Testis (tissue), 3 donors: ENCODE measurements around the gene PCDHB1. TPM values are rescaled to one million over a fixed set of nuclear protein-coding genes. Genes with fewer than 3 reads are reported as not detected.

ENCODE experiments used
- DNase-seq: peaks from one replicate; pipeline ENCODE4 v3.0.0-alpha.2; 2019
- H3K27ac ChIP-seq, 2 donors: fragments of 200-600 bp; sonication (generic); one replicate each; pipeline ENCODE4 v1.5.1; 2019
- H3K27me3 ChIP-seq: fragments of 200-600 bp; sonication (generic); one replicate; pipeline ENCODE4 v1.5.1; 2019
- H3K36me3 ChIP-seq: fragments of 200-600 bp; sonication (generic); one replicate; pipeline ENCODE4 v1.5.1; 2017; ENCODE audit warnings: low read depth; ENCODE audit errors: missing control alignments
- H3K4me1 ChIP-seq: fragments of 200-600 bp; sonication (generic); one replicate; pipeline ENCODE4 v1.5.1; 2019
- H3K4me3 ChIP-seq, 2 donors: fragments of 200-600 bp; sonication (generic); one replicate each; pipeline ENCODE4 v1.5.1; 2017 to 2019
- H3K9me3 ChIP-seq: fragments of 200-600 bp; sonication (generic); one replicate; pipeline ENCODE4 v1.5.1; 2017
- CTCF ChIP-seq, 3 experiments: fragments of 450-650 bp in 2 of 3; fragments of 200-600 bp in 1 of 3; sonication (generic) in 1 of 3; IDR thresholded peaks; one replicate each; pipeline ENCODE4 v1.5.1; 2016 to 2019; ENCODE audit warnings: antibody characterized with exemption in 3 of 3, mild to moderate bottlenecking in 2 of 3, moderate library complexity in 1 of 3
- POLR2A ChIP-seq: fragments of 450-650 bp; IDR thresholded peaks from one replicate; pipeline ENCODE4 v1.6.1; 2017; ENCODE audit warnings: antibody characterized with exemption, mild to moderate bottlenecking, moderate library complexity
- WGBS, 2 donors: methylation state at CpG; one replicate each; pipeline ENCODE4 v1.1.5; 2018; 5-methylcytosine and 5-hydroxymethylcytosine counted together
- intact Hi-C: fragments of 100-400 bp; cut with DNase I; formaldehyde crosslinking; loops from one replicate; pipeline ENCODE4 v1.15.1; 2023; ENCODE audit warnings: low total_unique reads
- polyA plus RNA-seq: library from polyadenylated mRNA; stranded (reverse); fragments of 350-450 nt; fragmentation: Illumina TruSeq; extraction: RNeasy Lipid Tissue Mini Kit (QIAGEN cat#74804); gene quantifications from one replicate; pipeline ENCODE4 v1.2.3, GENCODE V29; 2014; ENCODE audit warnings: low read depth, low replicate concordance; ENCODE audit not compliant: insufficient read depth
- total RNA-seq, 2 donors: library from RNA; depleted of rRNA; stranded (reverse); fragments of >200 nt; gene quantifications; one replicate each; pipeline ENCODE4 v1.2.3, GENCODE V29; 2016

Gene PCDHB1
- total and polyA plus RNA-seq, 3 donors from 2014 or later, result 0.07 to 0.16 (median 0.12) TPM

GRCh38 chr5:141017943-141018342, 33.2 kb upstream of the PCDHB1 start:
- intact Hi-C loops, result no loop called here
- Histone ChIP-seq H3K27ac (no peak overlapping the region), H3K4me3 (no peak overlapping the region), H3K27me3 (no peaks in the 10 kb centered on the region), H3K36me3 (no peaks in the 10 kb centered on the region), H3K4me1 (no peaks in the 10 kb centered on the region), H3K9me3 (no peaks in the 10 kb centered on the region)
- no peak for DNase-seq
- TF ChIP-seq CTCF (IDR thresholded peaks at IDR 0.05) (no peak), POLR2A (no peak)

GRCh38 chr5:141022384-141022783, 28.8 kb upstream of the PCDHB1 start:
- TF ChIP-seq CTCF (IDR thresholded peaks at IDR 0.05) (no peak), POLR2A (no peak)
- no peaks in the 10 kb centered on the region for H3K4me1 ChIP-seq
- no peaks in the 10 kb centered on the region for H3K27me3 ChIP-seq
- 96 to 97% methylated on average over 1 of the region's 1 CpG for WGBS, 2 donors
- no peak overlapping the region for H3K27ac ChIP-seq
- no peak for DNase-seq
- no peaks in the 10 kb centered on the region for H3K36me3 ChIP-seq
- intact Hi-C loops, result no loop called here
- no peak overlapping the region for H3K4me3 ChIP-seq
- H3K9me3 ChIP-seq, result no peaks in the 10 kb centered on the region

- no peaks in the 10 kb centered on the region for H3K27me3 ChIP-seq
- intact Hi-C loops, result no loop called here
- 52 to 65% methylated on average over 15 of the region's 15 CpGs for WGBS, 2 donors
- no peak overlapping the region for H3K27ac ChIP-seq
- no peaks in the 10 kb centered on the region for H3K9me3 ChIP-seq
- no peaks in the 10 kb centered on the region for H3K4me1 ChIP-seq
- peak overlapping the region; percentile 3 to 21 for H3K4me3 ChIP-seq
- H3K36me3 ChIP-seq, result no peaks in the 10 kb centered on the region
- TF ChIP-seq POLR2A (no peak), CTCF (IDR thresholded peaks at IDR 0.05) (no peak)
- DNase-seq, result no peak
These were observed 20.2 kb upstream of the PCDHB1 start for GRCh38 chr5:141031006-141031405.

GRCh38 chr5:141032626-141033025, 18.5 kb upstream of the PCDHB1 start:
- H3K27me3 ChIP-seq, result no peaks in the 10 kb centered on the region

More at GRCh38 chr5:141032626-141033025, 18.5 kb upstream of the PCDHB1 start:
- H3K27ac ChIP-seq, result no peak overlapping the region
- H3K36me3 ChIP-seq, result no peaks in the 10 kb centered on the region
- no peaks in the 10 kb centered on the region for H3K9me3 ChIP-seq
- no peak for TF ChIP-seq POLR2A
- no peak for TF ChIP-seq CTCF (IDR thresholded peaks at IDR 0.05)
- intact Hi-C loops, result no loop called here
- no peak for DNase-seq
- H3K4me3 ChIP-seq, result no peak overlapping the region
- no peaks in the 10 kb centered on the region for H3K4me1 ChIP-seq
- WGBS, 2 donors, result 50 to 71% methylated on average over 1 of the region's 1 CpG
